Measurements from ENCODE around the gene SEMA4G.
A peak's percentile ranks its signal among the peaks of the same experiment; 100 is the strongest.

Gene SEMA4G

GRCh38 chr10:100969187-100970075 lies at the start of gene SEMA4G:
Gene SEMA4G (plus strand): TSS chr10:100969504. CDS start chr10:100972913, 3,409 bp downstream.
- peak; percentile 26 for DNase-seq (ENCODE audit: low spot score)

- no peak for DNase-seq (ENCODE audit: low spot score)
Measured at GRCh38 chr10:100923580-100923979, 45.7 kb upstream of the SEMA4G start.

- DNase-seq (ENCODE audit: low spot score) = no peak
Measured at GRCh38 chr10:100927266-100927665, 42.0 kb upstream of the SEMA4G start.

- DNase-seq (ENCODE audit: low spot score) = no peak
Measured at GRCh38 chr10:100928039-100928438, 41.3 kb upstream of the SEMA4G start.

GRCh38 chr10:100930368-100930767 lies 38.9 kb upstream of the SEMA4G start:
- no peak for DNase-seq (ENCODE audit: low spot score)

GRCh38 chr10:100934084-100934659 lies 35.1 kb upstream of the SEMA4G start:
- no peak for DNase-seq (ENCODE audit: low spot score)

GRCh38 chr10:100939763-100940344 lies 29.4 kb upstream of the SEMA4G start:
- no peak for DNase-seq (ENCODE audit: low spot score)

- DNase-seq (ENCODE audit: low spot score) = no peak
Measured at GRCh38 chr10:100942229-100942628, 27.1 kb upstream of the SEMA4G start.

- DNase-seq (ENCODE audit: low spot score) = no peak
Measured at GRCh38 chr10:100943508-100943907, 25.8 kb upstream of the SEMA4G start.

GRCh38 chr10:100945754-100946153 lies 23.6 kb upstream of the SEMA4G start:
- no peak for DNase-seq (ENCODE audit: low spot score)

GRCh38 chr10:100948916-100949315 lies 20.4 kb upstream of the SEMA4G start:
- DNase-seq (ENCODE audit: low spot score) = no peak

GRCh38 chr10:100960251-100960650 lies 9.1 kb upstream of the SEMA4G start:
- no peak for DNase-seq (ENCODE audit: low spot score)

- no peak for DNase-seq (ENCODE audit: low spot score)
Measured at GRCh38 chr10:100962351-100963080, 6.8 kb upstream of the SEMA4G start.

- no peak for DNase-seq (ENCODE audit: low spot score)
Measured at GRCh38 chr10:100963826-100964225, 5.5 kb upstream of the SEMA4G start.

GRCh38 chr10:100965820-100966219 lies 3.5 kb upstream of the SEMA4G start:
- DNase-seq (ENCODE audit: low spot score) = no peak

- DNase-seq (ENCODE audit: low spot score) = no peak
Measured at GRCh38 chr10:100966887-100967286, 2.4 kb upstream of the SEMA4G start.

- no peak for DNase-seq (ENCODE audit: low spot score)
Measured at GRCh38 chr10:100967332-100967731, 2.0 kb upstream of the SEMA4G start.

- no peak for DNase-seq (ENCODE audit: low spot score)
Measured at GRCh38 chr10:100968062-100968736, 1.1 kb upstream of the SEMA4G start.

- DNase-seq (ENCODE audit: low spot score) = no peak
Measured at GRCh38 chr10:100968863-100969186, 479 bp upstream of the SEMA4G start.

GRCh38 chr10:100970076-100970913 lies 991 bp downstream of the SEMA4G start:
- DNase-seq (ENCODE audit: low spot score) = no peak

Data from kidney capillary endothelial cell (primary cell).